ENCODE data around the gene KCNIP4. TPM values are rescaled to one million over a fixed set of nuclear protein-coding genes. Genes with fewer than 3 reads are reported as not detected.

The KCNIP4 gene
- total RNA-seq, 3 donors from 2014 or later (not counting 1 experiment from before 2014, with no cell fraction given), result not detected

DNA sequence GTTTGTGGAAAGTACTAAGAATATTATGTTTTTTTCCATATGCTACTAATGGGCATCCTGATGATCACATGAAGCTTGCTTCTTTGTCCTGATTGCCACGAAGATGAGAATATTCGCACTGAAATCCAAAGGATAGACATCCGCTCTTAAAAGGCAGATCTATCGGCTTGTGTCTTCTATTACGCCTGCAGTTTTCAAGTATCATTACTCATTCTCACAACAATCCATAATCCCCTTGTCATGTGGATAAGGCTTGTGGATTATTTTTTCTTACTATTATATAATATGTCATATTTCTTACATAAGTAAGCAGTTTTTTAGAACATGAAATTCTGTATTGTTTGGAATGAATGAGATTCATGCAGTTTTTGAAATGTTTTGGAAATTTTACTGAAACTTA, 62.8 kb downstream of the KCNIP4 start:
- H3K4me1 ChIP-seq (ENCODE audit: control insufficient read depth, insufficient read depth, low read length), result no peaks in the 10 kb centered on the region
- Mint-ChIP-seq H3K27ac (no peak overlapping the region), H3K27me3 (ENCODE audit: low read depth in 2 of 2) (no peaks in the 10 kb centered on the region), H3K36me3 (no peaks in the 10 kb centered on the region), H3K4me1 (no peaks in the 10 kb centered on the region), H3K9me3 (peaks cover 0 to 11% of the 10 kb centered on the region in 2 donors), H3K4me3 (no peak overlapping the region)
- no peak for DNase-seq
- no peaks in the 10 kb centered on the region for H3K27me3 ChIP-seq (ENCODE audit: control insufficient read depth, insufficient read depth, low read length)
- no peak overlapping the region for H3K4me3 ChIP-seq (ENCODE audit: low read length)
- TF ChIP-seq, protein P1, sequence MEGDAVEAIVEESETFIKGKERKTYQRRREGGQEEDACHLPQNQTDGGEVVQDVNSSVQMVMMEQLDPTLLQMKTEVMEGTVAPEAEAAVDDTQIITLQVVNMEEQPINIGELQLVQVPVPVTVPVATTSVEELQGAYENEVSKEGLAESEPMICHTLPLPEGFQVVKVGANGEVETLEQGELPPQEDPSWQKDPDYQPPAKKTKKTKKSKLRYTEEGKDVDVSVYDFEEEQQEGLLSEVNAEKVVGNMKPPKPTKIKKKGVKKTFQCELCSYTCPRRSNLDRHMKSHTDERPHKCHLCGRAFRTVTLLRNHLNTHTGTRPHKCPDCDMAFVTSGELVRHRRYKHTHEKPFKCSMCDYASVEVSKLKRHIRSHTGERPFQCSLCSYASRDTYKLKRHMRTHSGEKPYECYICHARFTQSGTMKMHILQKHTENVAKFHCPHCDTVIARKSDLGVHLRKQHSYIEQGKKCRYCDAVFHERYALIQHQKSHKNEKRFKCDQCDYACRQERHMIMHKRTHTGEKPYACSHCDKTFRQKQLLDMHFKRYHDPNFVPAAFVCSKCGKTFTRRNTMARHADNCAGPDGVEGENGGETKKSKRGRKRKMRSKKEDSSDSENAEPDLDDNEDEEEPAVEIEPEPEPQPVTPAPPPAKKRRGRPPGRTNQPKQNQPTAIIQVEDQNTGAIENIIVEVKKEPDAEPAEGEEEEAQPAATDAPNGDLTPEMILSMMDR (IDR thresholded peaks at IDR 0.05), result no peak
- H3K9me3 ChIP-seq (ENCODE audit: control insufficient read depth, insufficient read depth, low read length), result peaks cover 2% of the 10 kb centered on the region
- intact Hi-C loops (cut with micrococcal nuclease), result no loop called here
- ATAC-seq, result no peak
- WGBS (ENCODE audit: insufficient coverage), result 90% methylated on average over 4 of the region's 5 CpGs
- no peaks in the 10 kb centered on the region for H3K36me3 ChIP-seq (ENCODE audit: control insufficient read depth, insufficient read depth, low read length)
- H3K27ac ChIP-seq (ENCODE audit: low read length), result no peak overlapping the region

- TF ChIP-seq, protein P1 (IDR thresholded peaks at IDR 0.05), result no peak
- H3K4me1 ChIP-seq (ENCODE audit: control insufficient read depth, insufficient read depth, low read length), result no peaks in the 10 kb centered on the region
- no peak overlapping the region for H3K27ac ChIP-seq (ENCODE audit: low read length)
- H3K4me3 ChIP-seq (ENCODE audit: low read length), result no peak overlapping the region
- no peaks in the 10 kb centered on the region for H3K4me1 Mint-ChIP-seq
- intact Hi-C loops (cut with micrococcal nuclease), result no loop called here
- H3K27me3 ChIP-seq (ENCODE audit: control insufficient read depth, insufficient read depth, low read length), result no peaks in the 10 kb centered on the region
- no peaks in the 10 kb centered on the region for H3K27me3 Mint-ChIP-seq (ENCODE audit: low read depth in 2 of 2)
- H3K9me3 ChIP-seq (ENCODE audit: control insufficient read depth, insufficient read depth, low read length), result peaks cover 2% of the 10 kb centered on the region
- ATAC-seq (no peak), DNase-seq (no peak)
- no peak overlapping the region for H3K27ac Mint-ChIP-seq
- H3K36me3 Mint-ChIP-seq, result no peaks in the 10 kb centered on the region
- no peaks in the 10 kb centered on the region for H3K36me3 ChIP-seq (ENCODE audit: control insufficient read depth, insufficient read depth, low read length)
- WGBS (ENCODE audit: insufficient coverage), result 55% methylated on average over 1 of the region's 2 CpGs
- no peak overlapping the region for H3K4me3 Mint-ChIP-seq
- H3K9me3 Mint-ChIP-seq, result peaks cover 0 to 11% of the 10 kb centered on the region in 2 donors
These were observed 63.3 kb downstream of the KCNIP4 start for GRCh38 chr4:21885241-21885640.

GRCh38 chr4:21884615-21885014, 64.0 kb downstream of the KCNIP4 start:
- DNase-seq (no peak), ATAC-seq (no peak)
- Histone ChIP-seq H3K4me1 (ENCODE audit: control insufficient read depth, insufficient read depth, low read length) (no peaks in the 10 kb centered on the region), H3K4me3 (ENCODE audit: low read length) (no peak overlapping the region), H3K27ac (ENCODE audit: low read length) (no peak overlapping the region), H3K36me3 (ENCODE audit: control insufficient read depth, insufficient read depth, low read length) (no peaks in the 10 kb centered on the region), H3K27me3 (ENCODE audit: control insufficient read depth, insufficient read depth, low read length) (no peaks in the 10 kb centered on the region), H3K9me3 (ENCODE audit: control insufficient read depth, insufficient read depth, low read length) (peaks cover 2% of the 10 kb centered on the region)
- 73% methylated on average over 2 of the region's 2 CpGs for WGBS (ENCODE audit: insufficient coverage)
- no peaks in the 10 kb centered on the region for H3K4me1 Mint-ChIP-seq
- no peaks in the 10 kb centered on the region for H3K27me3 Mint-ChIP-seq (ENCODE audit: low read depth in 2 of 2)
- no peak overlapping the region for H3K27ac Mint-ChIP-seq
- H3K36me3 Mint-ChIP-seq, result no peaks in the 10 kb centered on the region
- TF ChIP-seq, protein P1 (IDR thresholded peaks at IDR 0.05), result no peak
- no peak overlapping the region for H3K4me3 Mint-ChIP-seq
- H3K9me3 Mint-ChIP-seq, result peaks cover 0 to 11% of the 10 kb centered on the region in 2 donors
- intact Hi-C loops (cut with micrococcal nuclease), result no loop called here
